Spleen (tissue), 7 donors: Measurements from ENCODE around the gene RNGTT.

Experiments
- CTCF ChIP-seq, 11 experiments: fragments of 200-600 bp in 7 of 11; fragments of 450-650 bp in 4 of 11; sonication (generic) in 4 of 11; IDR thresholded peaks in 8 of 11; conservative IDR thresholded peaks in 3 of 11; 1 replicate in 7 of 11; 2 replicates in 4 of 11; pipeline versions ENCODE4 v1.4.0 to v1.8.0; 2016 to 2021; ENCODE audit warnings: antibody characterized with exemption in 11 of 11, inconsistent platforms in 4 of 11, mild to moderate bottlenecking in 1 of 11
- POLR2A ChIP-seq, 3 donors: fragments of 450-650 bp; IDR thresholded peaks; one replicate each; pipeline ENCODE4 v1.5.1; 2017; ENCODE audit warnings: antibody characterized with exemption in 3 of 3, mild to moderate bottlenecking in 1 of 3
- donor health status: DM: no; HTN: no; CAD: no; lungs with moderate emphysema.
- donor health status: DM: no; HTN: no; CAD: no.
- donor health status: DM: no; HTN: no; CAD: no.

- TF ChIP-seq CTCF (IDR thresholded peaks at IDR 0.05 in 8 of 11, conservative IDR thresholded peaks at IDR 0.05 in 3 of 11), result no peak
- TF ChIP-seq POLR2A (IDR thresholded peaks at IDR 0.05), result no peak
Observed at GRCh38 chr6:88890394-88890793, 73.0 kb downstream of the RNGTT start.
